HG02973 (cell line): Measurements from ENCODE around the gene CD63.

Experiments used
- ATAC-seq: cut with Tn5 transposase; IDR thresholded peaks from one replicate; pipeline ENCODE4 v1.9.1; 2021; ENCODE audit warnings: moderate library complexity; ENCODE audit not compliant: unreplicated experiment

The CD63 gene

GRCh38 chr12:55706568-55707218 lies 22.1 kb downstream of the CD63 start:
- no peak for ATAC-seq

- ATAC-seq: no peak
Observed at GRCh38 chr12:55705782-55706402, 22.9 kb downstream of the CD63 start.

- no peak for ATAC-seq
Observed at GRCh38 chr12:55704824-55705718, 23.7 kb downstream of the CD63 start.

- no peak for ATAC-seq
Observed at GRCh38 chr12:55703901-55704761, 24.7 kb downstream of the CD63 start.

- ATAC-seq: no peak
Observed at GRCh38 chr12:55703288-55703687, 25.5 kb downstream of the CD63 start.

GRCh38 chr12:55702861-55703260 lies 25.9 kb downstream of the CD63 start:
- no peak for ATAC-seq

- ATAC-seq: no peak
Observed at GRCh38 chr12:55700255-55701018, 28.4 kb downstream of the CD63 start.

GRCh38 chr12:55699471-55700055 lies 29.2 kb downstream of the CD63 start:
- ATAC-seq: no peak

GRCh38 chr12:55698965-55699364 lies 29.8 kb downstream of the CD63 start:
- ATAC-seq: no peak

- no peak for ATAC-seq
Observed at GRCh38 chr12:55698241-55698955, 30.4 kb downstream of the CD63 start.

GRCh38 chr12:55697686-55698085 lies 31.1 kb downstream of the CD63 start:
- ATAC-seq: no peak

GRCh38 chr12:55696796-55697462 lies 31.9 kb downstream of the CD63 start:
- no peak for ATAC-seq

GRCh38 chr12:55696141-55696540 lies 32.7 kb downstream of the CD63 start:
- no peak for ATAC-seq

GRCh38 chr12:55695349-55695748 lies 33.5 kb downstream of the CD63 start:
- no peak for ATAC-seq

GRCh38 chr12:55694651-55695050 lies 34.2 kb downstream of the CD63 start:
- no peak for ATAC-seq

GRCh38 chr12:55694188-55694515 lies 34.7 kb downstream of the CD63 start:
- ATAC-seq: no peak

GRCh38 chr12:55693323-55694187 lies 35.3 kb downstream of the CD63 start:
- no peak for ATAC-seq
